SK-N-MC (cell line): Measurements from ENCODE around the gene NSFL1C.

Experiments
- EZH2 ChIP-seq: fragments of 200-600 bp; sonication (generic); IDR thresholded peaks from one replicate; pipeline ENCODE4 v1.6.1; 2017; ENCODE audit warnings: antibody characterized with exemption
- POLR2AphosphoS5 ChIP-seq: IDR thresholded peaks from 2 replicates; pipeline ENCODE4 v1.6.1; 2012; ENCODE audit warnings: mild to moderate bottlenecking, low read depth, low read length, borderline replicate concordance

GRCh38 chr20:1443085-1443484, 23.6 kb downstream of the NSFL1C start:
- no peak for TF ChIP-seq EZH2
- no peak for TF ChIP-seq POLR2AphosphoS5
